HepG2 (cell line): ENCODE results near the gene SNAP25. TPM values are rescaled to one million over a fixed set of nuclear protein-coding genes. Genes with fewer than 3 reads are reported as not detected.

Experiments used
- ATF3 ChIP-seq: sonication (generic); formaldehyde crosslinking; IDR thresholded peaks from 2 replicates; pipeline ENCODE4 v1.4.0; 2020; ENCODE audit warnings: missing genetic modification reagents
- BCL6 ChIP-seq: IDR thresholded peaks from 2 replicates; pipeline ENCODE4 v1.6.1; 2016; ENCODE audit warnings: missing genetic modification reagents, missing compliant biosample characterization
- BRCA1 ChIP-seq: sonication (generic); formaldehyde crosslinking; IDR thresholded peaks from 2 replicates; pipeline ENCODE4 v1.4.0; 2020; ENCODE audit warnings: missing genetic modification reagents
- HMGXB4 ChIP-seq, 2 experiments: sonication (generic) in 1 of 2; formaldehyde crosslinking in 1 of 2; IDR thresholded peaks; 2 replicates each; pipeline versions ENCODE4 v1.4.0 to v1.6.1; 2018 to 2020; ENCODE audit warnings: missing genetic modification reagents in 2 of 2, borderline replicate concordance in 1 of 2, low read depth in 1 of 2, mild to moderate bottlenecking in 1 of 2, missing biosample characterization in 1 of 2
- HNRNPL ChIP-seq: fragments of 200-400 bp; formaldehyde crosslinking; IDR thresholded peaks from 2 replicates; pipeline ENCODE4 v1.6.1; 2017; ENCODE audit warnings: mild to moderate bottlenecking, low read depth, low read length
- KLF12 ChIP-seq: sonication (generic); formaldehyde crosslinking; IDR thresholded peaks from 2 replicates; pipeline ENCODE4 v1.4.0; 2020; ENCODE audit warnings: missing genetic modification reagents, borderline replicate concordance
- MED13 ChIP-seq: sonication (generic); formaldehyde crosslinking; IDR thresholded peaks from 2 replicates; pipeline ENCODE4 v1.5.0; 2020; ENCODE audit warnings: missing genetic modification reagents
- NR2F1 ChIP-seq, 2 experiments: fragments of 450-650 bp in 1 of 2; formaldehyde crosslinking in 1 of 2; IDR thresholded peaks; 2 replicates each; pipeline versions ENCODE4 v1.5.0 to v1.6.1; 2016 to 2020; ENCODE audit warnings: mild to moderate bottlenecking in 1 of 2, missing compliant biosample characterization in 1 of 2, missing genetic modification reagents in 1 of 2, moderate library complexity in 1 of 2
- POLR2G ChIP-seq: fragments of 200-400 bp; formaldehyde crosslinking; IDR thresholded peaks from 2 replicates; pipeline ENCODE4 v1.6.1; 2018; ENCODE audit warnings: mild to moderate bottlenecking, low read depth, low read length, moderate library complexity
- SRF ChIP-seq: IDR thresholded peaks from 2 replicates; pipeline ENCODE4 v1.6.1; 2011; ENCODE audit warnings: mild to moderate bottlenecking, low read depth, low read length, moderate library complexity
- TMF1 ChIP-seq: sonication (generic); formaldehyde crosslinking; IDR thresholded peaks from 2 replicates; pipeline ENCODE4 v1.8.1; 2022; ENCODE audit warnings: low read depth, missing genetic modification reagents
- ZBTB7A ChIP-seq: sonication (generic); formaldehyde crosslinking; IDR thresholded peaks from 2 replicates; pipeline ENCODE4 v1.8.0; 2022; ENCODE audit warnings: mild to moderate bottlenecking, missing genetic modification reagents
- ZNF12 ChIP-seq: sonication (generic); formaldehyde crosslinking; IDR thresholded peaks from 2 replicates; pipeline ENCODE4 v1.5.0; 2020; ENCODE audit warnings: missing genetic modification reagents
- ZNF160 ChIP-seq: sonication (generic); formaldehyde crosslinking; IDR thresholded peaks from 2 replicates; pipeline ENCODE4 v1.8.0; 2022; ENCODE audit warnings: mild to moderate bottlenecking, inconsistent platforms, missing genetic modification reagents
- ZNF251 ChIP-seq: sonication (generic); formaldehyde crosslinking; IDR thresholded peaks from 2 replicates; pipeline ENCODE4 v1.9.0; 2021; ENCODE audit warnings: mild to moderate bottlenecking, missing genetic modification reagents
- ZNF746 ChIP-seq: sonication (generic); formaldehyde crosslinking; IDR thresholded peaks from 2 replicates; pipeline ENCODE4 v1.8.0; 2022; ENCODE audit warnings: mild to moderate bottlenecking, missing genetic modification reagents
- ZNF782 ChIP-seq: sonication (generic); formaldehyde crosslinking; IDR thresholded peaks from 2 replicates; pipeline ENCODE4 v1.4.0; 2020; ENCODE audit warnings: missing genetic modification reagents, mild to moderate bottlenecking, borderline replicate concordance
- polyA plus RNA-seq, 8 experiments: library from polyadenylated mRNA; depleted of rRNA in 3 of 8; stranded (reverse) in 7 of 8; unstranded in 1 of 8; fragments of >200 nt; fragmentation: Illumina TruSeq in 4 of 8; extraction: Trizol in 4 of 8; gene quantifications; 2 replicates each; pipeline versions ENCODE4 v1.2.1 to v1.2.3, GENCODE V29; 2011 to 2016; ENCODE audit warnings: low read depth in 4 of 8, missing spikeins in 1 of 8, mixed read lengths in 1 of 8; ENCODE audit not compliant: insufficient read depth in 1 of 8
- total RNA-seq, 5 experiments: library from RNA; depleted of rRNA; stranded (reverse); fragments of >200 nt; fragmentation: Illumina TruSeq; extraction: Trizol; gene quantifications; 2 replicates each; pipeline ENCODE4 v1.2.3, GENCODE V29; 2016; ENCODE audit warnings: low read depth in 1 of 5
- TF ChIP-seq, protein P1 (sequence below): sonication (generic); formaldehyde crosslinking; IDR thresholded peaks from 2 replicates; pipeline ENCODE4 v1.4.0; 2020; ENCODE audit warnings: missing genetic modification reagents, borderline replicate concordance
- TF ChIP-seq, protein P2 (sequence below): sonication (generic); formaldehyde crosslinking; IDR thresholded peaks from 2 replicates; pipeline ENCODE4 v1.8.0; 2022; ENCODE audit warnings: low read depth, missing genetic modification reagents
- TF ChIP-seq, protein P3 (sequence below): sonication (generic); formaldehyde crosslinking; conservative IDR thresholded peaks from 2 replicates; pipeline ENCODE4 v1.4.0; 2020; ENCODE audit warnings: mild to moderate bottlenecking, missing genetic modification reagents, moderate library complexity

The SNAP25 gene
- total and polyA plus RNA-seq, 2 of the 13 experiments (the other 11 are each of a cell fraction or from before 2014, with no cell fraction given) = not detected

DNA sequence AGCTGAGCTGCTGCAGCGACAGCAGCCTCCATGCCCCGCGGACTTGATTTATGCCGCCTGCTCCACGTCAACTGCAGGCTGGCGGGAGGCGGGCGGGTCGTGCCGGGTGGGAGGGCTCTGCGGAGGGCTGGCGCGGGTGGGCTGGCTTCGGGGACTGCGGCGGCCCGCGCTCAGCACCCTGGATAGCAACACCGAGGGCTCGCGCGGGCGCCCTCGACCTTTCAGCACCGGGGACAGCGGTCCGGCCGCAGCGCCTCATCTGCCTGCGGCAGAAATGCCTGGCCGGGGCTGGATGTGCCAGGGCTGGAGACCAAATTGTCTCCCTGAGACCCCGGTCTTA lies 792 bp downstream of the SNAP25 start (continued):
- TF ChIP-seq, protein P1, sequence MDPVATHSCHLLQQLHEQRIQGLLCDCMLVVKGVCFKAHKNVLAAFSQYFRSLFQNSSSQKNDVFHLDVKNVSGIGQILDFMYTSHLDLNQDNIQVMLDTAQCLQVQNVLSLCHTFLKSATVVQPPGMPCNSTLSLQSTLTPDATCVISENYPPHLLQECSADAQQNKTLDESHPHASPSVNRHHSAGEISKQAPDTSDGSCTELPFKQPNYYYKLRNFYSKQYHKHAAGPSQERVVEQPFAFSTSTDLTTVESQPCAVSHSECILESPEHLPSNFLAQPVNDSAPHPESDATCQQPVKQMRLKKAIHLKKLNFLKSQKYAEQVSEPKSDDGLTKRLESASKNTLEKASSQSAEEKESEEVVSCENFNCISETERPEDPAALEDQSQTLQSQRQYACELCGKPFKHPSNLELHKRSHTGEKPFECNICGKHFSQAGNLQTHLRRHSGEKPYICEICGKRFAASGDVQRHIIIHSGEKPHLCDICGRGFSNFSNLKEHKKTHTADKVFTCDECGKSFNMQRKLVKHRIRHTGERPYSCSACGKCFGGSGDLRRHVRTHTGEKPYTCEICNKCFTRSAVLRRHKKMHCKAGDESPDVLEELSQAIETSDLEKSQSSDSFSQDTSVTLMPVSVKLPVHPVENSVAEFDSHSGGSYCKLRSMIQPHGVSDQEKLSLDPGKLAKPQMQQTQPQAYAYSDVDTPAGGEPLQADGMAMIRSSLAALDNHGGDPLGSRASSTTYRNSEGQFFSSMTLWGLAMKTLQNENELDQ (CRISPR knock-in tag) = peak; percentile 98
- TF ChIP-seq ZNF782 (CRISPR knock-in tag) (peak; percentile 96), HNRNPL (no peak), HMGXB4 (CRISPR knock-in tag; IDR thresholded peaks at IDR 0.05; ENCODE audit: borderline replicate concordance in 1 of 2, low read depth in 1 of 2) (peak in 1 of 2 experiments; percentile 80; a peak in 1 of 4 replicates), BCL6 (CRISPR knock-in tag) (peak; percentile 88), ZNF12 (CRISPR knock-in tag) (peak; percentile 96), ZNF251 (CRISPR knock-in tag) (peak; percentile 93; the same call in 1 of the 2 replicates), ZBTB7A (CRISPR knock-in tag) (peak; percentile 96), ATF3 (CRISPR knock-in tag) (peak; percentile 98), NR2F1 (CRISPR knock-in tag; IDR thresholded peaks at IDR 0.05) (peak; percentile 50 to 64; a peak in 3 of 4 replicates), BRCA1 (CRISPR knock-in tag) (peak; percentile 100), SRF (no peak), ZNF160 (CRISPR knock-in tag) (peak; percentile 98), POLR2G (no peak), KLF12 (peak; percentile 99), ZNF746 (CRISPR knock-in tag) (peak; percentile 87; the same call in 1 of the 2 replicates), TMF1 (peak; percentile 99), MED13 (CRISPR knock-in tag) (peak; percentile 99)
- TF ChIP-seq, protein P2, sequence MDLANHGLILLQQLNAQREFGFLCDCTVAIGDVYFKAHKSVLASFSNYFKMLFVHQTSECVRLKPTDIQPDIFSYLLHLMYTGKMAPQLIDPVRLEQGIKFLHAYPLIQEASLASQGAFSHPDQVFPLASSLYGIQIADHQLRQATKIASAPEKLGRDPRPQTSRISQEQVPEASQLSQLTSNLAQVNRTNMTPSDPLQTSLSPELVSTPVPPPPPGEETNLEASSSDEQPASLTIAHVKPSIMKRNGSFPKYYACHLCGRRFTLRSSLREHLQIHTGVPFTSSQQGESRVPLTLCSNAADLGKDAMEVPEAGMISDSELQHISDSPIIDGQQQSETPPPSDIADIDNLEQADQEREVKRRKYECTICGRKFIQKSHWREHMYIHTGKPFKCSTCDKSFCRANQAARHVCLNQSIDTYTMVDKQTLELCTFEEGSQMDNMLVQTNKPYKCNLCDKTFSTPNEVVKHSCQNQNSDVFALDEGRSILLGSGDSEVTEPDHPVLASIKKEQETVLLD (CRISPR knock-in tag) = peak; percentile 93
- TF ChIP-seq, protein P3, sequence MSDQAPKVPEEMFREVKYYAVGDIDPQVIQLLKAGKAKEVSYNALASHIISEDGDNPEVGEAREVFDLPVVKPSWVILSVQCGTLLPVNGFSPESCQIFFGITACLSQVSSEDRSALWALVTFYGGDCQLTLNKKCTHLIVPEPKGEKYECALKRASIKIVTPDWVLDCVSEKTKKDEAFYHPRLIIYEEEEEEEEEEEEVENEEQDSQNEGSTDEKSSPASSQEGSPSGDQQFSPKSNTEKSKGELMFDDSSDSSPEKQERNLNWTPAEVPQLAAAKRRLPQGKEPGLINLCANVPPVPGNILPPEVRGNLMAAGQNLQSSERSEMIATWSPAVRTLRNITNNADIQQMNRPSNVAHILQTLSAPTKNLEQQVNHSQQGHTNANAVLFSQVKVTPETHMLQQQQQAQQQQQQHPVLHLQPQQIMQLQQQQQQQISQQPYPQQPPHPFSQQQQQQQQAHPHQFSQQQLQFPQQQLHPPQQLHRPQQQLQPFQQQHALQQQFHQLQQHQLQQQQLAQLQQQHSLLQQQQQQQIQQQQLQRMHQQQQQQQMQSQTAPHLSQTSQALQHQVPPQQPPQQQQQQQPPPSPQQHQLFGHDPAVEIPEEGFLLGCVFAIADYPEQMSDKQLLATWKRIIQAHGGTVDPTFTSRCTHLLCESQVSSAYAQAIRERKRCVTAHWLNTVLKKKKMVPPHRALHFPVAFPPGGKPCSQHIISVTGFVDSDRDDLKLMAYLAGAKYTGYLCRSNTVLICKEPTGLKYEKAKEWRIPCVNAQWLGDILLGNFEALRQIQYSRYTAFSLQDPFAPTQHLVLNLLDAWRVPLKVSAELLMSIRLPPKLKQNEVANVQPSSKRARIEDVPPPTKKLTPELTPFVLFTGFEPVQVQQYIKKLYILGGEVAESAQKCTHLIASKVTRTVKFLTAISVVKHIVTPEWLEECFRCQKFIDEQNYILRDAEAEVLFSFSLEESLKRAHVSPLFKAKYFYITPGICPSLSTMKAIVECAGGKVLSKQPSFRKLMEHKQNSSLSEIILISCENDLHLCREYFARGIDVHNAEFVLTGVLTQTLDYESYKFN (CRISPR knock-in tag) = no peak
